Measurements from ENCODE around the gene CDKN2B-AS1.

CDKN2B-AS1 gene

DNA sequence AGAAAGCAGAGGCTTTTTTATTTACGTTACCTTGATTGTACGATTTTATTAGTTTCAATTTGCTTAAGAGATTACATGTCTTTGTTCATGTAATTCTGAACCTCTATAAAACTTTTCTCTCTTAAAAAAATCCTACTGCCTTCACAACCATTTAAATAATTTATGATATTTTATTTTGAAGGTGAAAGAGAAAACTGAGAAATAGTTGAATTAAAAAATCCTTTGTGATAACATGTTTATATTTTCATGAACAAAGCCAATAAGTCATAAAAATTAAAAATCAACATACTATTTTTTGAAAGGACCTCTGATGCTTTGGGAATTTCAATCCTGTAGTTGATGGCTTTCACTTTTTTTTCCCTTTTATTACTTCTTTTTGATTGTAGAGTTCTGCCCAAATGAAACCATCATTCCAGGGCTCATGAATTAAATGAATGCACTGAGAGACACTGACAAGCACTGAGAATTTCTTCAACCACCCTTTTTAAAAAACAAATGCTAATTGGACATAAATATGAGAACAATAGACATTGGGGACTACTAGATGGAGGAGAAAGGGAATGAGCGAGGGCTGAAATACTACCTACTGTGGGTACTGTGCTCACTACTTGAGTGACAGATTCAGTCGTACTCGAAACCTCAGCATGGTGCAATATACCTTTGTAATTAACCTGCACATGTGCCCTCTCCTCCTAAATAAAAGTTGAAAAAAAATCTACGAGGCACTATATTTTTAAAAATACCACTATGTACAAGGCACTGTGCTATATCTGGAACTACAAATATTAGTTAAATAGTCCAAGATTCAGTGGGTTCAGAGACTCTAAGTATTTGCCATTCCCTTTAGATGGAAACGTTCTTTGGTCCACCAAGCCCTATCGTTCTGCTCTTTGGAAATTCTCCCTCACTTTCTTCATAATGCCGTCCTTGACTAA lies 6.3 kb upstream of the CDKN2B-AS1 start:
- Histone ChIP-seq H3K4me1 (ENCODE audit: insufficient read depth, low read length) (peaks cover under 1% of the 10 kb centered on the region), H3K9me3 (ENCODE audit: low read length) (peaks cover 6% of the 10 kb centered on the region), H3K36me3 (ENCODE audit: insufficient read depth, low read length) (no peaks in the 10 kb centered on the region), H2AFZ (ENCODE audit: low read depth, low read length) (no peak overlapping the region), H3K4me3 (ENCODE audit: low read length) (no peak overlapping the region), H3K27me3 (ENCODE audit: insufficient read depth, low read length) (peaks cover 77% of the 10 kb centered on the region)

DNA sequence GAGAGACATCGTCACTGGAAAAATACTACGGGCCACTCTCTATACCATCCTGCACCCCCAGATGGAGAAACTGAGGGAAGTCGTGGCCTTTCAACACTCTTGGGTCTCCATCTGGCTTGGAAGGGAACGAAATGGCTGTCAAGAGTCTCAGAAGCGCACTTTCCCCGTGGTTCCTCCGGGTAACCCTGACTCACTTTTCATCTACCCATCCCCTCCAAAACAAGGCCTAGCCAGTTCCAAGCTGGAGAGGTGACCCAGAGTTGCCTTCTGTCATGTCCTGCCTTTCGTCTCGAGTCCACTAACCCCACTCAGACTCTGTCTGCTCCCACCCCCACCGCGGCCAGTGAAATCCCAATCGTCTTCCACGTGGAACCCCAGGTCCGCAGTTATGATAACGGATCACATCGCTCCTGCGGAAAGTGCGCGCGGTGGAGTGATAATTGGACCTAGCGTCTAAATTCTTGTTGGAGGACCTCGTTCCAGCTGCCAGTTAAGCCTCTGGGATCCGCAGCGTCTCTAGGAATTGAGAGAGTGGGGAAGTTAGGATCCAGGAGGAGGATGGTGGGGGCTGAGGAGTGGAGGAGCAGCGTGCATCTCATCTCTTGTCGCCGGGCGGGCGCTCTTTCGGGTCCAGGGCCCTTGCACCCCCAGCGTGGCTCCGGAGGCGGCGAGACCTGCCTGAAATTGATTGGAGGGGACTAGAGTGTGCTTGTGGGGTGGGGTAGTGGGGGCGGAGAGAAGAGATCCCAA lies 5.0 kb upstream of the CDKN2B-AS1 start:
- Histone ChIP-seq H2AFZ (ENCODE audit: low read depth, low read length) (no peak overlapping the region), H3K4me3 (ENCODE audit: low read length) (no peak overlapping the region), H3K27me3 (ENCODE audit: insufficient read depth, low read length) (peaks cover 76% of the 10 kb centered on the region), H3K36me3 (ENCODE audit: insufficient read depth, low read length) (no peaks in the 10 kb centered on the region), H3K4me1 (ENCODE audit: insufficient read depth, low read length) (peaks cover 10% of the 10 kb centered on the region), H3K9me3 (ENCODE audit: low read length) (peaks cover 6% of the 10 kb centered on the region)

DNA sequence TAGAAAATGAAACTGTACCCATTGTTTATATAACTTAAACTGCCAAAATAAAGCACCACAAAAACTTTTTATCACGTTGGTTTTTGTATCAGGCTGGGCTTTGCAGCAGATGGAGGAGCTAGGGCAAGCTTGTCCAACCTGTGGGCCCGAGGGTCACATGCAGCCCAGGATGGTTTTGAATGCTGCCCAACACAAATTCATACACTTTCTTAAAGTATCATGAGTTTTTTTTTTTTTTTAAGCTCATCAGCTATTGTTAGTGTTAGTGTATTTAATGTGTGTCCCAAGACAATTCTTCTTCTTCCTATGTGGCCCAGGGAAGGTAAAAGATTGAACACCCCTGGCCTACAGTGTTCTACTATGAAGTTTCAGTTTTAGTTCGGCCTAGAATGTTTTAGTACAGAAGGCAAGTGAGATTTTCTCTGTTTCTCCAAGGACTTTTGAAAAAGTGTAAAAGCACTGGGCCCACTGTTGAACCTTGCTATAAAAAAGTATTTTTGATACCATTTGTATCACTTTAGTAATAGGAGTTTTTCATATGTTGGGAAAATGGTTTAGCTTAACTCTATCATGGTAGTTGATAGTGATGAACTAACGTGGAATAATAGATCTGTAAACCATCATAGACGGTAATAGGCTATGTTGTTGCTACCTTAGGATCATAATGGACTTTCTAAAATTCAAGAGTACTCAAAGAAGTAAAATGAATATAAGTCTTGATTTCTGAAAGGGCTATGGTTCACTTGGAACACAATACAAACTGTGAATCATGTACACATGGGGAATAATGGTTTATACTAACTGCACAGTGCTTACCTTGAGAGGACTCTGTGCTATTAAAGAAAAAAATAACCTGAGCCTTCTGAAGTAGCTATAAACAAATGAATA lies 3.3 kb upstream of the CDKN2B-AS1 start:
- H3K4me1 ChIP-seq (ENCODE audit: insufficient read depth, low read length), result peaks cover 21% of the 10 kb centered on the region

DNA sequence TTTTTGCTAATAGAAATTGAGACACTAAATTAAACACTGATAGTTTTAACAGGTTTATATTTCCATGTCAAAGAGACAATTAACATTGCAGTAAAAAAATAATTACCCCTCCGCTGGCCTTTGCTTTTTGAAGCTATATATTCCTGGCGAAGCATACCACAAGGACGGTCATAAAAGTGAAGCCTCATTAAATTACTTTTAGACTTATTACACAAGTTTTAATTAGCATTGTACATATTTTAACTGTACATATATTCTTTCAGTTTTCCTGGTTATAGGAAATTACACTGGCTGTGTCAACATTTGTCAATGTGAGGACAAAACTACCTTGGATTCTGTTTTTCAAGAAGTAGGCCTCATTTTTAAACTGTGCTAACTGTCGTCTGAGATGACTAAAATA lies 1.6 kb upstream of the CDKN2B-AS1 start:
- Histone ChIP-seq H3K4me3 (ENCODE audit: low read length) (no peak overlapping the region), H3K27me3 (ENCODE audit: insufficient read depth, low read length) (peaks cover 90% of the 10 kb centered on the region), H3K9me3 (ENCODE audit: low read length) (peaks cover 6% of the 10 kb centered on the region), H3K36me3 (ENCODE audit: insufficient read depth, low read length) (no peaks in the 10 kb centered on the region), H2AFZ (ENCODE audit: low read depth, low read length) (no peak overlapping the region), H3K4me1 (ENCODE audit: insufficient read depth, low read length) (peaks cover 21% of the 10 kb centered on the region)

More for the DNA sequence above, 3.3 kb upstream of the CDKN2B-AS1 start:
- peaks cover 6% of the 10 kb centered on the region for H3K9me3 ChIP-seq (ENCODE audit: low read length)
- H3K27me3 ChIP-seq (ENCODE audit: insufficient read depth, low read length), result peaks cover 82% of the 10 kb centered on the region
- no peak overlapping the region for H3K4me3 ChIP-seq (ENCODE audit: low read length)
- no peak overlapping the region for H2AFZ ChIP-seq (ENCODE audit: low read depth, low read length)
- H3K36me3 ChIP-seq (ENCODE audit: insufficient read depth, low read length), result no peaks in the 10 kb centered on the region

DNA sequence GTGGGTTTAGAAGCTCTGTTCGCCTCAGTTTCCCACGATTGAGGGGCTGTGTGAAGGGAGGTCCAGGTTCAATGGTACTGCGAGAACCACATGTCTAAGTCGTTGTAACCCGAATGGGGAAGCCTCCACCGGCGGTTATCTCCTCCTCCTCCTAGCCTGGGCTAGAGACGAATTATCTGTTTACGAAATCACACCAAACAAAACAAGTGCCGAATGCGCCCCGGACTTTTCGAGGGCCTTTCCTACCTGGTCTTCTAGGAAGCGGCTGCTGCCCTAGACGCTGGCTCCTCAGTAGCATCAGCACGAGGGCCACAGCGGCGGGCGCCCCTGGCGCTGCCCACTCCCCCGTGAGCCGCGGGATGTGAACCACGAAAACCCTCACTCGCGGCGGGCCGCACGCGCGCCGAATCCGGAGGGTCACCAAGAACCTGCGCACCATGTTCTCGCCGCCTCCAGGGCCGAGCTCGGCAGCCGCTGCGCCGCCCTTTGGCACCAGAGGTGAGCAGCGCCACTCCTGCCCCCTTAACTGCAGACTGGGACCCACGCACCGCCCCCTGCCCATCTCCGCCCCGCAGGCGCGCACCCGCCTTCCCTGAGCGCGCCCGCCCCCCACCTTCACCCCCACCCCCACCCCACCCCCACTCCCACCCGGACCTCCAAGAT lies 567 bp upstream of the CDKN2B-AS1 start, which contains the start of gene CDKN2A:
TSS of gene CDKN2A (minus strand) at position 500 of the 663 bp plus-strand sequence.
- peaks cover 85% of the 10 kb centered on the region for H3K27me3 ChIP-seq (ENCODE audit: insufficient read depth, low read length)
- no peaks in the 10 kb centered on the region for H3K36me3 ChIP-seq (ENCODE audit: insufficient read depth, low read length)
- H2AFZ ChIP-seq (ENCODE audit: low read depth, low read length), result peak within 1 kb of the TSS; percentile 92
- H3K4me3 ChIP-seq (ENCODE audit: low read length), result peak within 1 kb of the TSS; percentile 54
- peaks cover 21% of the 10 kb centered on the region for H3K4me1 ChIP-seq (ENCODE audit: insufficient read depth, low read length)
- H3K9me3 ChIP-seq (ENCODE audit: low read length), result peaks cover 6% of the 10 kb centered on the region

DNA sequence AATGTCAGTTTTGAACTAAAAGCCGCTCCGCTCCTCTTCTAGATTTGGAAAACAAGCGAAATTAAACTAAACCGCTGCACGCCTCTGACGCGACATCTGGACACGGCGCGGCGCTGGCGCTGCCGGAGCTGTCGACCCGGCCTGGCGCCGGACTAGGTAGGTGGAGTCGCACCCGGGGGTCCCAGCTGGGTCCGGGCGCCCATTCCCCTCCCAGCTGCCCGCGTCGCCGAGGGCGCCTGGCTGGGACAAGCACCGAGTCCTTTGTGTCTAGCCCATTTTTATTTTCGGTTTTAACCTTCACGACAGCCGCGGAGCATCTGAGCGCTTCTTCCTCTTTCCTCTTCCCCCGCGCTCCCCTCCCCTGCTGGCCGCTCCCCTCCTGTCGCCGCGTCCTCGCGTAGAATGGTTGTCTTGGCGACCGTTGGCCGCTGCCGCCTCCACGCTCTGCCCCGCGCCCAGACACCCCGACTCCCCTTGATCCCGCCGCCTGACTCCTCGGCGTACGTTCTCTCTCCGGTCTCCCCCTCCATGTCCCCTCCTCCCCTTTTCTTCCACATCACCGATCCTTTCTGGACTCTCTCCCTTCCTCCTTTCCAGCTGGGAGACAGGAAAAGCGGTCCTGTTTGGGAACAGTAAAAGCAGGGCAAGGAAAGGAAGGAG lies 545 bp downstream of the CDKN2B-AS1 start:
- peaks cover 21% of the 10 kb centered on the region for H3K4me1 ChIP-seq (ENCODE audit: insufficient read depth, low read length)
- H3K36me3 ChIP-seq (ENCODE audit: insufficient read depth, low read length), result no peaks in the 10 kb centered on the region
- H3K27me3 ChIP-seq (ENCODE audit: insufficient read depth, low read length), result peaks cover 77% of the 10 kb centered on the region
- peak overlapping the region; percentile 54 for H3K4me3 ChIP-seq (ENCODE audit: low read length)
- no peaks in the 10 kb centered on the region for H3K9me3 ChIP-seq (ENCODE audit: low read length)
- H2AFZ ChIP-seq (ENCODE audit: low read depth, low read length), result peak overlapping the region; percentile 92

DNA sequence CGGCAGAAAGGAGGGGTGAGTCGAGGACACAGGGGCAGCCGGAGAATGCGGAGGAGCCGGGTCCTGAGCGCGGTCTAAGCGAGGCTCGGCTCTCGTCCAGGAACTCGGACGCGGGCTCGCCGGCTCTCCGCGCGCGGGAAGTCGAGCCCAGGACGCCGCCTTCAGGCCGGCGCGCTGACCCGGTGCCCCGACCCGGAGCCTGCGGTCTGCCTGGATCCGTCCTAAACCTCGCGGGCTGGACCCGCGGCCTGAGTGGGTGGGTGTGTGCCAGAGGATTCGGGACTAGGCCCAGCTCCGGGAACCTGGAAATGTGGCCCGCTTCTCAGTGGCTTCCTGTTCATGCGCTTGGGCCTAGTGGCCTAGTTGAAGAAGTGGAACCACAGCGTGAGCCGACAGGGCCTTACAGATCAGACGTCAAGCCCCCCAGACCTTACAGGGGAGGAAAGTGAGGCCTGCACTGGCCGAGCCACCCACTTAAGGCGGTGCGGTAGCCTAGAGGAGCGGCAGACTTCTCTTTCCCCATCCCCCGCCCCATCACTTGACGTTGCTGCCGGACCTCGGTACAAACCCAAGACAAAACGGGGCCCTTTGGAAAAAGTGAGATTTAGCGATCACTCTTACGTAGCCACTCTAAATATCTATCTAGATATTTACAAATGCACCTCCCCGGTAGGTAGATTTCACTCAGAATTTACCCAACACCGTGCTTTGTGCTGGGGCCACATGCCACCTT lies 1.2 kb downstream of the CDKN2B-AS1 start:
- Histone ChIP-seq H3K27me3 (ENCODE audit: insufficient read depth, low read length) (peaks cover 77% of the 10 kb centered on the region), H2AFZ (ENCODE audit: low read depth, low read length) (peak overlapping the region; percentile 92), H3K36me3 (ENCODE audit: insufficient read depth, low read length) (no peaks in the 10 kb centered on the region), H3K9me3 (ENCODE audit: low read length) (no peaks in the 10 kb centered on the region), H3K4me1 (ENCODE audit: insufficient read depth, low read length) (peaks cover 21% of the 10 kb centered on the region), H3K4me3 (ENCODE audit: low read length) (peak overlapping the region; percentile 54)

DNA sequence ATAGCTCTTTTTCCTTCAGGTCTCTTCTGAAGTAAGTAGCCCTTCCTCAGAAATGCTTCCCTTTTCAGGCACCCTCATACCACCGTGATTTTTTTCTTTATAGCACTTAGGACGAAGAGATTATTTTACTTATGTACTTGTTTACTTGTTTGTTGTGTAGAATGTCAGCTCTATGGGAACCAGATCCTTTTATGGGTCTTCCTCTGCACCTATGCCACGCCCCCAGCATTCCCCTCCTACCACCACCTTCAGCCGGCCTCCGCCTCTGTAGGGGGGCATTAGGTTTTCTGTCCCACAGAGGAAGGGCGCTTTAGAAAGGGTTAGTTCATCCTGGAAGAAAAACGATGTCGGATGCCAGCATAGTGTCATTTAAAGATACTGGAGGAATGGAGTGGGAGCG lies 1.8 kb downstream of the CDKN2B-AS1 start:
- Histone ChIP-seq H3K27me3 (ENCODE audit: insufficient read depth, low read length) (peaks cover 77% of the 10 kb centered on the region), H2AFZ (ENCODE audit: low read depth, low read length) (no peak overlapping the region), H3K9me3 (ENCODE audit: low read length) (no peaks in the 10 kb centered on the region), H3K4me3 (ENCODE audit: low read length) (no peak overlapping the region), H3K36me3 (ENCODE audit: insufficient read depth, low read length) (no peaks in the 10 kb centered on the region), H3K4me1 (ENCODE audit: insufficient read depth, low read length) (peaks cover 21% of the 10 kb centered on the region)

DNA sequence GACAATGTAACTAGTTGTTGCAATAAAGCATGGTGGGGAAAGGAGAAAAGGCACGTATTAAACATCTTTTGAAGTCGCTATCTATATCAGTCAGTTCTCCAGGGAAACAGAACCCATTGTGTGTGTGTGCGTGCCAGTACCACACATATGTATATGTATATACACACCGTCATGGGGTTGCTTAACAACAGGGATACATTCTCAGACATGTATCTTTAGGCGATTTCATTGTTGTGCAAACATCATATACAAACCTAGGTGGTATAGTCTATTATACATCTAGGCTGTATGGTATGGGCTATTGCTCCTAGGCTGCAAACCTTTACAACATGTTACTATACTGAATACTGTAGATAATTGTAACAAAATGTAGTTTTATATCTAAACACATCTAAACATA lies 2.3 kb downstream of the CDKN2B-AS1 start:
- no peaks in the 10 kb centered on the region for H3K36me3 ChIP-seq (ENCODE audit: insufficient read depth, low read length)
- H2AFZ ChIP-seq (ENCODE audit: low read depth, low read length), result no peak overlapping the region
- H3K27me3 ChIP-seq (ENCODE audit: insufficient read depth, low read length), result peaks cover 72% of the 10 kb centered on the region

DNA sequence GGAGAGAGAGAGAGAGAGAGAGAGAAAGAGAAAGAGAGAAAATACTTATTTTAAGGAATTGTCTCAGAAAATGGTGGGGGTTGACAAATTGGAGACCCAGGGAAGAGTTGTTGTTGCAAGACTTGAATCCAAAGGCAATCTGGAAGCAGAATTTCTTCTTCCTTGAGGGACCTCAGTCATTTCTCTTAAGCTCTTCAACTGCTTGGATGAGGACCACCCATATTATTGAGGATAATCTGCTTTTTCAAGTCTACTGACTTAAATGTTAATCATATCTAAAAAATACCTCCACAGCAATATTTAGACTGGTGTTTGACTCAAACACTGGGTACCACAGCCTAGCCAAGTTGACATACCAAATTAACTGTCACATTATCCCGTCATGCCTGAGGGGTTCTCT lies 2.9 kb downstream of the CDKN2B-AS1 start:
- Histone ChIP-seq H3K36me3 (ENCODE audit: insufficient read depth, low read length) (no peaks in the 10 kb centered on the region), H3K4me1 (ENCODE audit: insufficient read depth, low read length) (peaks cover 21% of the 10 kb centered on the region), H3K9me3 (ENCODE audit: low read length) (no peaks in the 10 kb centered on the region), H3K27me3 (ENCODE audit: insufficient read depth, low read length) (peaks cover 70% of the 10 kb centered on the region), H2AFZ (ENCODE audit: low read depth, low read length) (no peak overlapping the region), H3K4me3 (ENCODE audit: low read length) (no peak overlapping the region)

More for the DNA sequence above, 2.3 kb downstream of the CDKN2B-AS1 start:
- no peak overlapping the region for H3K4me3 ChIP-seq (ENCODE audit: low read length)
- H3K9me3 ChIP-seq (ENCODE audit: low read length), result no peaks in the 10 kb centered on the region
- peaks cover 21% of the 10 kb centered on the region for H3K4me1 ChIP-seq (ENCODE audit: insufficient read depth, low read length)

DNA sequence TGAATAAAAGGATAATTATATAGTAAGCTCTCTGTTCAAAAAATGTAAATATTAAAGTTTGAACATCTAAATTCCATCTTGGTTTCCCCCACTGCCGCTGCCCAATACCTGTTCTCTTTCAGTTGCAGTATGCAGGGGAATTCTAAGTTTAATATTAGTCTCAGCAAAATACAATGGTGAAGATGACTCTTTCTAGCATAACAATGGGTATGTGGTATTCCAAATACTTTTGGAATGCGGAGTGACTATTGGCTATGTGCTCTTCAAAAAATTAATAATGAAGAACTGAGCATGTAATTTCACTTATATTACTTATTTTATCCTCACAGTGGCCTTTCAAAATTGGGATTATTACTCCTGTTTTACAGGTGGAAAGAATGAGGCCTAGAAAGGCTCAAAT lies 3.4 kb downstream of the CDKN2B-AS1 start:
- H3K36me3 ChIP-seq (ENCODE audit: insufficient read depth, low read length), result no peaks in the 10 kb centered on the region
- H3K9me3 ChIP-seq (ENCODE audit: low read length), result no peaks in the 10 kb centered on the region
- H3K27me3 ChIP-seq (ENCODE audit: insufficient read depth, low read length), result peaks cover 72% of the 10 kb centered on the region
- no peak overlapping the region for H2AFZ ChIP-seq (ENCODE audit: low read depth, low read length)
- H3K4me1 ChIP-seq (ENCODE audit: insufficient read depth, low read length), result peaks cover 21% of the 10 kb centered on the region
- H3K4me3 ChIP-seq (ENCODE audit: low read length), result no peak overlapping the region
